H9 (cell line): ENCODE data around the gene ERC2. TPM values are rescaled to one million over a fixed set of nuclear protein-coding genes. Genes with fewer than 3 reads are reported as not detected.

Experiments
- DNase-seq: peaks from one replicate; pipeline ENCODE4 v3.0.0-alpha.2; 2017
- H2AFZ ChIP-seq: one replicate; pipeline ENCODE4 v1.6.1; 2013; ENCODE audit warnings: mild to moderate bottlenecking, low read length, control low read depth, moderate library complexity
- H2AK5ac ChIP-seq: 2 replicates; pipeline ENCODE4 v1.6.1; 2013; ENCODE audit warnings: low read length, control low read depth, mixed read lengths; ENCODE audit not compliant: insufficient read length
- H2BK120ac ChIP-seq: one replicate; pipeline ENCODE4 v1.6.1; 2013; ENCODE audit warnings: low read depth, mild to moderate bottlenecking, low read length, control low read depth, inconsistent platforms; ENCODE audit not compliant: poor library complexity, severe bottlenecking
- H2BK12ac ChIP-seq: 2 replicates; pipeline ENCODE4 v1.6.1; 2013; ENCODE audit warnings: low read length, control low read depth, mixed read lengths, low read depth; ENCODE audit not compliant: insufficient read length
- H2BK15ac ChIP-seq: 2 replicates; pipeline ENCODE4 v1.6.1; 2013; ENCODE audit warnings: low read depth, low read length, control low read depth
- H2BK20ac ChIP-seq: one replicate; pipeline ENCODE4 v1.6.1; 2013; ENCODE audit warnings: low read depth, mild to moderate bottlenecking, low read length, control low read depth, inconsistent platforms; ENCODE audit not compliant: poor library complexity, severe bottlenecking
- H2BK5ac ChIP-seq: 2 replicates; pipeline ENCODE4 v1.6.1; 2013; ENCODE audit warnings: low read length, control low read depth, mixed read lengths; ENCODE audit not compliant: insufficient read length
- H3K14ac ChIP-seq: 2 replicates; pipeline ENCODE4 v1.6.1; 2013; ENCODE audit warnings: low read length, control low read depth; ENCODE audit not compliant: insufficient read depth
- H3K18ac ChIP-seq: 2 replicates; pipeline ENCODE4 v1.6.1; 2013; ENCODE audit warnings: low read depth, mild to moderate bottlenecking, mixed read lengths, low read length, control low read depth; ENCODE audit not compliant: insufficient read length
- H3K23ac ChIP-seq: 2 replicates; pipeline ENCODE4 v1.6.1; 2013; ENCODE audit warnings: low read length, control low read depth, mixed read lengths, low read depth; ENCODE audit not compliant: insufficient read length
- H3K23me2 ChIP-seq: 2 replicates; pipeline ENCODE4 v1.6.1; 2013; ENCODE audit warnings: low read depth, mild to moderate bottlenecking, mixed read lengths, low read length, control low read depth; ENCODE audit not compliant: insufficient read length, poor library complexity, severe bottlenecking
- H3K27ac ChIP-seq: 2 replicates; pipeline ENCODE4 v1.5.1; 2013; ENCODE audit warnings: low read length, control low read depth, mixed read lengths, low read depth; ENCODE audit not compliant: insufficient read length
- H3K27me3 ChIP-seq: 2 replicates; pipeline ENCODE4 v1.6.1; 2013; ENCODE audit warnings: low read length, control low read depth, inconsistent platforms; ENCODE audit not compliant: insufficient read depth
- H3K4ac ChIP-seq: 2 replicates; pipeline ENCODE4 v1.6.1; 2013; ENCODE audit warnings: low read depth, mild to moderate bottlenecking, control low read depth, inconsistent platforms, low read length, moderate library complexity
- H3K4me1 ChIP-seq: 2 replicates; pipeline ENCODE4 v1.6.1; 2013; ENCODE audit warnings: low read length, control low read depth, inconsistent platforms; ENCODE audit not compliant: insufficient read depth
- H3K4me2 ChIP-seq: 2 replicates; pipeline ENCODE4 v1.6.1; 2013; ENCODE audit warnings: low read length, control low read depth, mixed read lengths; ENCODE audit not compliant: insufficient read length, insufficient read depth
- H3K56ac ChIP-seq: 2 replicates; pipeline ENCODE4 v1.6.1; 2013; ENCODE audit warnings: low read depth, mild to moderate bottlenecking, mixed read lengths, low read length, control low read depth; ENCODE audit not compliant: insufficient read length
- H3K79me1 ChIP-seq: 2 replicates; pipeline ENCODE4 v1.6.1; 2013; ENCODE audit warnings: low read depth, mild to moderate bottlenecking, moderate library complexity, low read length, control low read depth, inconsistent platforms; ENCODE audit not compliant: insufficient read depth, poor library complexity, severe bottlenecking
- H3K79me2 ChIP-seq: 2 replicates; pipeline ENCODE4 v1.6.1; 2013; ENCODE audit warnings: low read length, control low read depth, inconsistent platforms; ENCODE audit not compliant: insufficient read depth
- H3K9ac ChIP-seq: 2 replicates; pipeline ENCODE4 v1.6.1; 2013; ENCODE audit warnings: low read length, control low read depth, mixed read lengths; ENCODE audit not compliant: insufficient read length; ENCODE audit errors: extremely low read depth
- H3K9me3 ChIP-seq: one replicate; pipeline ENCODE4 v1.6.1; 2013; ENCODE audit warnings: low read depth, low read length, inconsistent platforms; ENCODE audit not compliant: control insufficient read depth
- H3T11ph ChIP-seq: one replicate; pipeline ENCODE4 v1.6.1; 2013; ENCODE audit warnings: mild to moderate bottlenecking, low read length, control low read depth, inconsistent platforms
- H4K20me1 ChIP-seq: one replicate; pipeline ENCODE4 v1.6.1; 2013; ENCODE audit not compliant: control insufficient read depth, insufficient read length, insufficient read depth
- H4K5ac ChIP-seq: 2 replicates; pipeline ENCODE4 v1.6.1; 2013; ENCODE audit warnings: low read depth, mild to moderate bottlenecking, mixed read lengths, low read length, control low read depth; ENCODE audit not compliant: insufficient read length
- H4K8ac ChIP-seq: replicated peaks from 2 replicates; pipeline ENCODE4 v1.6.1; 2013; ENCODE audit warnings: low read length, control low read depth, mixed read lengths, low read depth; ENCODE audit not compliant: insufficient read length
- H4K91ac ChIP-seq: 2 replicates; pipeline ENCODE4 v1.6.1; 2013; ENCODE audit warnings: low read depth, mild to moderate bottlenecking, moderate library complexity, mixed read lengths, low read length, control low read depth; ENCODE audit not compliant: insufficient read length
- H3K27ac Mint-ChIP-seq, 3 experiments: 2 replicates in 2 of 3; 3 replicates in 1 of 3; pipeline ENCODE4 v1.8.0; 2020 to 2021; ENCODE audit warnings: mixed read lengths in 3 of 3, mild to moderate bottlenecking in 1 of 3, moderate library complexity in 1 of 3
- H3K27me3 Mint-ChIP-seq: 2 replicates; pipeline ENCODE4 v1.8.0; 2021; ENCODE audit warnings: low read depth, mild to moderate bottlenecking, moderate library complexity, mixed read lengths
- H3K36me3 Mint-ChIP-seq, 3 experiments: 2 replicates in 2 of 3; 3 replicates in 1 of 3; pipeline ENCODE4 v1.8.0; 2020 to 2021; ENCODE audit warnings: low read depth in 3 of 3, mixed read lengths in 3 of 3; ENCODE audit not compliant: insufficient read depth in 1 of 3
- H3K4me1 Mint-ChIP-seq, 2 experiments: 2 replicates each; pipeline ENCODE4 v1.8.0; 2020; ENCODE audit warnings: mixed read lengths in 2 of 2
- H3K4me3 Mint-ChIP-seq, 2 experiments: 2 replicates in 1 of 2; 3 replicates in 1 of 2; pipeline ENCODE4 v1.8.0; 2020 to 2021; ENCODE audit warnings: mild to moderate bottlenecking in 2 of 2, mixed read lengths in 2 of 2, moderate library complexity in 1 of 2
- H3K9me3 Mint-ChIP-seq, 2 experiments: 2 replicates in 1 of 2; 3 replicates in 1 of 2; pipeline ENCODE4 v1.8.0; 2020; ENCODE audit warnings: mild to moderate bottlenecking in 2 of 2, mixed read lengths in 2 of 2, moderate library complexity in 1 of 2
- WGBS: extraction: QIAGEN DNeasy Blood & Tissue Kit; methylation state at CpG from one replicate; pipeline ENCODE4 v1.1.7; 2013; ENCODE audit warnings: missing lambda C conversion rate, low lambda C conversion rate, mixed read lengths; ENCODE audit not compliant: insufficient read length; ENCODE audit errors: extremely low coverage; 5-methylcytosine and 5-hydroxymethylcytosine counted together
- total RNA-seq: library from RNA; stranded (reverse); gene quantifications from 2 replicates; pipeline ENCODE4 v1.2.1, GENCODE V29; 2021
- TF ChIP-seq, protein P1 (sequence below): fragments of 200-600 bp; sonication (generic); conservative IDR thresholded peaks from 3 replicates; pipeline ENCODE4 v1.8.0; 2021; ENCODE audit warnings: antibody characterized with exemption, mild to moderate bottlenecking

The ERC2 gene
- total RNA-seq, 1 experiment from 2014 or later = 15.4 TPM

DNA sequence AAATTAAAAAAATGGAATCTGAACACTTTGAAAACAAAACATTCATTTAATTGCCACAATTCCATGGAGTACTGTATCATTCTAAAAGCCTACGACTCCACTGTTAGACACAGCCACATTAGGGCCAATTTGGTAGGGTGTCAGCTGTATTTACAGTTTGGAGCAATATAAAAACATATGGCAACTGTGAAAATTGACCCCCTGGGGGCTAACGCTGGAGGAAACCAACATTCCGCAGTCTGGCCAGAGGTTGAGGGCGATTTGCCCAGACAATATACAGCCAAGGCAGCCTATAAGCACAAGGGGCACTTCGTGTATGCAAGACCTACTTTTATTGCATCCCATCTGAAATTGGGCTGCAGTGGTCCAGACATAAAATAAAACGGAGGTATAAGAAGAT is 504.7 kb downstream of the ERC2 start:
- Histone ChIP-seq H3K9me3 (no peaks in the 10 kb centered on the region), H2BK5ac (no peak overlapping the region), H3K27me3 (no peaks in the 10 kb centered on the region), H4K20me1 (no peaks in the 10 kb centered on the region), H2AFZ (no peak overlapping the region), H3K23ac (no peak overlapping the region), H3K27ac (no peak overlapping the region), H3T11ph (no peak overlapping the region), H3K23me2 (no peaks in the 10 kb centered on the region), H2BK20ac (no peak overlapping the region), H4K91ac (no peak overlapping the region), H2BK15ac (no peak overlapping the region), H3K14ac (no peak overlapping the region), H3K4me1 (no peaks in the 10 kb centered on the region), H3K4me2 (no peak overlapping the region), H3K18ac (no peak overlapping the region), H4K5ac (no peak overlapping the region), H3K79me1 (no peaks in the 10 kb centered on the region), H2AK5ac (no peak overlapping the region), H3K56ac (no peak overlapping the region), H3K4ac (no peak overlapping the region), H3K9ac (no peak overlapping the region), H4K8ac (no peak overlapping the region), H2BK12ac (no peak overlapping the region), H3K79me2 (no peaks in the 10 kb centered on the region), H2BK120ac (no peak overlapping the region)
- no peak for DNase-seq
- Mint-ChIP-seq H3K9me3 (no peaks in the 10 kb centered on the region), H3K36me3 (peaks cover 0 to 7% (median 0%) of the 10 kb centered on the region in 3 experiments; a peak in 3 of 7 replicates), H3K4me3 (no peak overlapping the region), H3K27me3 (no peaks in the 10 kb centered on the region), H3K27ac (no peak overlapping the region), H3K4me1 (no peaks in the 10 kb centered on the region)
- no CpG with 5 or more reads among the region's 6 CpGs for WGBS
- TF ChIP-seq, protein P1, sequence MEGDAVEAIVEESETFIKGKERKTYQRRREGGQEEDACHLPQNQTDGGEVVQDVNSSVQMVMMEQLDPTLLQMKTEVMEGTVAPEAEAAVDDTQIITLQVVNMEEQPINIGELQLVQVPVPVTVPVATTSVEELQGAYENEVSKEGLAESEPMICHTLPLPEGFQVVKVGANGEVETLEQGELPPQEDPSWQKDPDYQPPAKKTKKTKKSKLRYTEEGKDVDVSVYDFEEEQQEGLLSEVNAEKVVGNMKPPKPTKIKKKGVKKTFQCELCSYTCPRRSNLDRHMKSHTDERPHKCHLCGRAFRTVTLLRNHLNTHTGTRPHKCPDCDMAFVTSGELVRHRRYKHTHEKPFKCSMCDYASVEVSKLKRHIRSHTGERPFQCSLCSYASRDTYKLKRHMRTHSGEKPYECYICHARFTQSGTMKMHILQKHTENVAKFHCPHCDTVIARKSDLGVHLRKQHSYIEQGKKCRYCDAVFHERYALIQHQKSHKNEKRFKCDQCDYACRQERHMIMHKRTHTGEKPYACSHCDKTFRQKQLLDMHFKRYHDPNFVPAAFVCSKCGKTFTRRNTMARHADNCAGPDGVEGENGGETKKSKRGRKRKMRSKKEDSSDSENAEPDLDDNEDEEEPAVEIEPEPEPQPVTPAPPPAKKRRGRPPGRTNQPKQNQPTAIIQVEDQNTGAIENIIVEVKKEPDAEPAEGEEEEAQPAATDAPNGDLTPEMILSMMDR = no peak
